SH-SY5Y (cell line): ENCODE measurements around the gene CD48.

Source experiments
- GATA2 ChIP-seq: IDR thresholded peaks from 2 replicates; pipeline ENCODE4 v1.6.1; 2011; ENCODE audit warnings: mild to moderate bottlenecking, low read depth, low read length
- GATA3 ChIP-seq: IDR thresholded peaks from 2 replicates; pipeline ENCODE4 v1.6.1; 2011; ENCODE audit warnings: low read depth, mild to moderate bottlenecking, low read length, moderate library complexity

DNA sequence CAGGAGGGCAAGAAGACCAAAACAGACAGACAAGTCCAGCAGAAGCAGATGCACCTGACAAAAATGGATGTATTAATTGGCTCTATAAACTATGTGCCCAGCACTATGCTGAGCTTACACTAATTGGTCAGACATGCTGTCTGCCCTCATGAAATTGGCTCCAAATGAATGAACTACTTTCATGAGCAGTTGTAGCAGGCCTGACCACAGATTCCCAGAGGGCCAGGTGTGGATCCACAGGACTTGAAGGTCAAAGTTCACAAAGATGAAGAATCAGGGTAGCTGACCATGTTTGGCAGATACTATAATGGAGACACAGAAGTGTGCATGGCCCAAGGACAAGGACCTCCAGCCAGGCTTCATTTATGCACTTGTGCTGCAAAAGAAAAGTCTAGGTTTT, 42.0 kb upstream of the CD48 start:
- no peak for TF ChIP-seq GATA2
- no peak for TF ChIP-seq GATA3
